Measurements from ENCODE around the gene BCL7B.
"Not testable (repeated sequence)": the region's sequence is repeated elsewhere in the genome, so short reads cannot be mapped to it uniquely, and the experiment has no call there.

The BCL7B gene

DNA sequence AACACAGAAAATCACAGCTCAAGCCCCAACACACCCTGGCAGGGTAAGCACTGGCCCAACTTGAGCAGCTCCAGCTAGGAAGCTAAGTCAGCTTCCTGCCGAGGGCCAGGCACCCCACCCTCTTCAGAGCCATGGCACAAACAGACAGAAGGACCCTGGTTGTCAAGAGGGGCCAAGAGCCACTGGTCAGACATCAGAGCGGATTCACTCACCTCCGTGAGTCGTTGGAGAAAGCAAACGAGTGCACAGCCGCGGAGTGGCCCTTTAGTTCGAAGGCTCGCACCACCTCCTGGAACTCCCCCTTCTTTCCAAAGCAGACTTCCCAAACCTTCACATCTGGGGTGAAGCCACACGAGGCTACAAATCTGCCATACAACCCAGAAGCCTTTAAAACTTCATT is 13.5 kb upstream of the BCL7B start:
- DNase-seq = no peak

DNA sequence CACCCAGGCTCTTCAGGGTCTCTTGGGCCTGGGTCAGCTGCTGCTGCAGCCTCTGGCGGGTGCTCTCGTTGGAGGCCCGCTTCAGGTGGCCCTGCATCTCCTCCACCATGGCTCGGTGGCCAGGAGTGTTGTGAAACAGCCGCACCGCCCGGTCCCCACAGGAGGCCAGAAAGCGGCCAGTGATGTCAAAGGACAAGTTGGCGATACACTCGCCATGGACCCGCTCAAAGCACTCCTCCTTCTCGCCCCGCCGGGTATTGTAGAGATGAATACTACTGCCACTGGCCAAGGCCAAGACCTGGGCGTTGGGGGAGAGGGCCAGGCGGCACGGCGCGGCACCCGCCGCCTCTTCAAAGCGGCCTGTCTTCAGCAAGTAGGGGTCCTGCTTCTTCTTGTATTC is 13.0 kb upstream of the BCL7B start:
- DNase-seq = no peak

DNA sequence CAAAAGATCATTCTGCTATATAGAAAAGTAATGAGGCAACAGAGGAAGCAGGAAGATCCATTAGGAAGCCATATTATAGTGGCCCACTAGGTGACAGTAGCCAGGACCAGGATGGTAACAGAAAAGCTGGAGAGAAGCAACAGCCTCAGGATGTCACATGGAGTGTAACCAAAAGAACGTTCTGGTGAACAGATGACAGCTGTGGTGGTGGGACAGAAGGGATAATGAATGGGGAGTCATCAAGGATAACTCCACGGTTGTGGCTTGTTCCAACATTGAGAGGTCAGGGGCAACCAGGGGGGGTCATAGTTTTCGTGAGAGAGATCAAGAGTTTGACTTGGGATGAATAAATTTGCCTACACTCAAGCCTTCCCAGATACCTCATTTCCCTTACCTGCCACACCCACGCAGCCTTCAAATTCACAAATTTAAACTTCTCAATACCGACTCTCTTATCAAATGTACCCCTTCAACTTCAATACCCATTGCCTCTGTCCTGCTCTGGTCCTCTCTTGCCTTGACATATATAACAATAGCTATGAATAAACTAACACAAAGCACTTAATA is 11.6 kb upstream of the BCL7B start:
- DNase-seq = no peak

DNA sequence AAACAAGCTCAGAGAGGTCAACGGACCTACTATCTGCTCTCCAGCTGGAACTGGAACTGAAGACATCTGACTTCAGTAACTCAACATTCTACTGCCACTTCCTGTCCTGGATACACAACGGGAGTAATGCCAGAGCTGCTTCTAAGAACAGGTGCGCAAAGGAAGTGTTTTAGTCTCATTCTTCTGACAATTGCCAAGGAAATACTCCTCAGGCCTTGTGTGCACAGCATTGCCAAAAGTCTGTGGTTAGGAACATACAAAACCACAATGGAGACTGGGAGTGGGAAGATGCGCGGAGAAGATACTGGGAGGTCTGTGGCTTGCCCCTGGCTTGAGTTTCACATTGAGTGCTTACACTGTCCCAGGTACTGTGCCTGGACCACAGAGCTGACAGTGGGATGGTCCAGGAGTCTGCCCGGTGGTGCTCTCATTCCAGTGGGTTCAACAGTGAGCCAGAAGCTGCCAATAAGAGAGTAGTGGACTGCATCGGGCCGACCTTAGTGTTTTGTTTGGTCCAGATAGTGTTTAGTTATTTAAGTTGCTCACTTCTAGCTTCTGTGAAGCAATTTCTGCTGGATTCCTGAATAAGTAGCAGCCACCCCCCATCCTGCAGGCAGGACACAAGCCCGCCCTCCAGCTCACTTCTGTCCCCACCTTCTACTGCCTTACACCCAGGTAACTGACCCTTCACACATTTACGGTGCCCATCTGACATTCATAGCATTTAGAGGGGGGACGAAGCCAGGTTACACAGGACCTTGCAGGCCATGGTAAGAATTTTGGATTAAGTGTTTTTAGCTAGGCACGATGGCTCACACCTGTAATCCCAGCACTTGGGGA is 10.6 kb upstream of the BCL7B start:
- DNase-seq = no peak

DNA sequence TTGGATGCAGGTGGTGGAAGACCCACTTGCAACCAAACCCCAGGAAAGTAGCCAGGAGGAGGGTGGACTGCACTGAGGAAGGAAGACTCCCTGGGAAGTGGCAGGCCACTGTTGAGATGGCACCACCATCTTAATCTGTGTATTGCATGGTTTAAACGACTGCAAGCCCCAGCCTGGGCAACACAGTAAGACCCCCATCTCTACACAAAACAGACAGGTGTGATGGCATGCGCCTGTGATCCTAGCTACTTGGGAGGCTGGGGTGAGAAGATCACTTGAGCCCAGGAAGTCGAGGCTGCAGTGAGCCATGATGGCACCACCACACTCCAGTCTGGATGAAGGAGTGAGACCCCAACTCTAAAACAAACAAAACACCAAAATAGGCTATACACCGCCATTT is 9.7 kb upstream of the BCL7B start:
- no peak for DNase-seq

DNA sequence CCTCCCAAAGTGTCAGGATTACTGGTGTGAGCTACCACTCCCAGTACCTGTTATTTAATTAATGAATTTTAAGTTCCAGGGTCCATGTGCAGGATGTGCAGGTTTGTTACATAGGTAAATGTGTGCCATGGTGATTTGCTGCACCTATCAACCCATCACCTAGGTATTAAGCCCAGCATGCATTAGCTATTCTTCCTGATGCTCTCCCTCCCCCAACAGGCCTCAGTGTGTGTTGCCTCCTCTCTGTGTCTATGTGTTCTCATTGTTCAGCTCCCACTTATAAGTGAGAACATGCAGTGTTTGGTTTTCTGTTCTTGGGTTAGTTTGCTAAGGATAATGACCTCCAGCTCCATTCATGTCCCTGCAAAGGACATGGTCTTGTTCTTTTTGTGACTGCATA is 8.9 kb upstream of the BCL7B start:
- DNase-seq = not testable (repeated sequence)

DNA sequence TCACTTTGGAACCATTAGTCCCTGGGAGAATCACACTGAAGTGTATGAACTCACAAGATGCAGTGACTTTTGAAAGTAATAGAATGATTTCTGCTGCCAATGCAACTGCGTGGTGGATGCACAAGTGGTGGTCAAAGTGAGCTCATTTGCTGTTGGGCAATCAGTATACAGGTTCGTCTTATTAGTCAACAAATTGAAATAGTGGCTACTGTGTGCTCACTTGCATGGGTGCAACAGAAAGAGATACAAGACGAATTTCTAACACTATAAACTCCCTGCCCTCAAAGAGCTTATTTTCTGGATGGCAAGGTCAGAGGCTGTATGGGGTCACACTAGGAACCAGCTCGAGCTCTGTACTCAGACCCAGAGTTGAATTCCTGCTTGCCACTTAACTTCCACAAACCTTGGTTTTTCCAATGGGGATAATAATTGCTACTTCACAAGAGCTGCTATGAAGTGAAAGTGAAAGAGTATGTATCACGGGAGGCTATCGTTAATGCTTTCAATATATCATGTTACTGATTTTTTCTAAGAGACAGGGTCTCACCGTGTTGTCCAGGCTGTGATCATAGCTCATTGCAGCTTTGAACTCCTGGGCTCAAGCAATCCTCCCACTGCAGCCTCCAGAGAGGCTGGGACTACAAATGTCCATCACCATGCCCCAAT is 8.3 kb upstream of the BCL7B start:
- no peak for DNase-seq

DNA sequence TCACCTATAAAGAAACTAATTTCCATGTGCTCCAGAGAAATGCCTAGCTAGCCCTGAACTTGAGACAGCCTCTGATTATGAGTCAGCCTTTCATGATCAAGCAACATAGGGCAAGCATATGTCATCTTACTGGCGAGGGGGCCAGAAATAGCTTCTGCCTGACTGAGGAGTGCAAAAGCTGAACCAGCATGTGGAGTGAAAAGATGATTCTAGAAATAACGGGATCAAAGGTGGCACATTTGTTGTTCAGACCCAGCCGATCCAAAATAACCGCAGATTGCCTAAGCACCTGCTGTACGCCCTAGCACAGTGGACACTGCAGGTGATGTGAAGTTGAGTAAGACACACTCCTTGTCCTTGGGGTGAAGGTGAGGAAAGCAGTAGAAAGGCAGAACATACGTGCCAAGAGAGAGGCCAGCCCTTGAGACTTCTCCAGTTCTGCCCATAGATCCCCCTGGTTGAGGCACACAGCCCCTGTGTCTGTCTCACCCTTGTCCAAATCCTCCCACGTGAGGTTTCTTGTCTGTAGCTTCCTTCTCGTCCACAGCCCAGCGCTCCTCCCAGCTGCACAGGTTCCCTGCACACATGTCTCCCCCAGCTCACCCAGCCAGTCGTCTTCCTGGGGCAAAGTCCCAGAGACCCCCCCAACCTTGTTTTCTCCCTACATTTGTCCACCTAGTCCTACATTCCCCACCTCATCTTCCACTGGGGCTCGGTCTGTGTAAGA is 2.8 kb upstream of the BCL7B start:
- no peak for DNase-seq

DNA sequence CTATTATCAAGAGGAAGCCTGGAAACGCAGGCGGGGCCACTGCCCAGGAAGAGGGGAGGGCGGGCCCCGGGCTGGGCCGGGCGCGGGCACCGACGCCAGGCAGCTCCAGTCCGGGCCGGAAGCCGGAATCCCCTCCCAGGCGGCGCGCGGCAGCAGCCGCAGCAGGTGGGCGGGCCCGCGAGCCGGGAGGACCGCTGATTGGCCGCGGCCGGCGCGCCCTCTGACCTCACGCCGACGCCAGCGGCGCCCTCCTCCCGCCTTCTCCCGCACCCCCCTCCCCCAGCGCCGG is 438 bp downstream of the BCL7B start:
- DNase-seq = peak; percentile 92

DNA sequence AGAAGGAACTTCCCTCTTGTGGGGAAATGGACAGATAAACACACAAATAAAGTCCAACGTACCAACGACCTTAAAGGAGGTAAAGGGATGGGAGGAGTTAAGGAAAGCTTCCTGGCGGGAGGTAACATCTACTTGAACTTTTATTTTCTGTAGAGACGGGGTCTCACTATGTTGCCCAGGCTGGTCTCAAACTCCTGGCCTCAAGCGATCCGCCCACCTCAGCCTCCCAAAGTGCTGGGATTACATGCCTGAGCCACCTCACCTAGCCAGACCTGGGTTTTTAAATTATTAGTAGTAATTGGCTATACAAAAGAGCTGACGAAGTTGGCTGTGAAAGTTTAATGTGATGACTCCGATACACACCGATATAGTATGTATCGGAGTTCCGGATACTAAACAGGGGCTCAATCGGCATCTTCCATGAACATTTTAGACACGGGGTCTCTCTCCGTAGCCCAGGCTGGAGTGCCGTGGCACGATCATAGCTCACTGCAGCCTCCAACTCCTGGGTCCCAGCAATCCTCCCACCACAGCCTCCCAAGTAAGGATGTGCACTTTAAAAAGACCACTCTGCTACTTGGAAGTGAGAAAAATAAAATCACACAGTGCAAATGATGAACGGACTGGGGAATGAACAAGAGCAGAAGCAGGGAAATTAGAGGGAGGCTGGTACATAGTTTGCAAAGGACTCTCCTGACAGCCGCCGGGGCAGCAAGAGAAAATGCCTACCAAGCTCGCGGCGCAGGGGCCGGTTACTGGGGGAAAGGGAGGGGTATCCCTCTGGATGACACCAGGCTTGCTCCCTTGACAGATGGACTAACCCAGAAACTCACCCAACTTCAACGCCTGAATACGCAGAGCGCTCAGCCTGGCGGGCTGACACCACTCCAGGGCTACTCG is 1.0 kb downstream of the BCL7B start:
- no peak for DNase-seq

DNA sequence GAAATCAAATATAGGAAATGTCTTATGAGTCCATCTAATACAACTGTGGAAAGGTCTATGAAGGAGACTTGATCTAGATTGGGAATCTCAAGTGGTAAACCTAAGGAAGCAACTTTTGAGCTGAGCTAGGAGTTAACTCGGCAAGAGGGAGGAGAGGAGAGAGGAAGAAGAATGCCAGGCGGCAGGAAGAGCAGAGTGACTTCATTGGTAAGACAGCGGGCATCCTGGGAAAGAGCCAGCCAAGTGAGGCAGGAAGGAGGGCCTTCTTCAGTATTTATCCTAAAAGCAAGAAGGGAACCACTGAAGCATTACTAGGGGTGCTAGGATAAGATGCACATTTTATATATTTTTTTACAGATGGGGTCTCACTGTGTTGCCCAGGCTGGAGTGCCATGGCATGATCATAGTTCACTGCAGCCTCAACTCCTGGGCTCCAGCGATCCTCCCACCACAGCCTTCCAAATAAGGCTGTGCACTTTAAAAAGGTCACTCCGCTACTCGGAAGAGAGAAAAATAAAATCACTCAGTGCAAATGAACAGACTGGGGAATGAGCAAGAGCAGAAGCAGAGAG is 2.0 kb downstream of the BCL7B start:
- DNase-seq = no peak

DNA sequence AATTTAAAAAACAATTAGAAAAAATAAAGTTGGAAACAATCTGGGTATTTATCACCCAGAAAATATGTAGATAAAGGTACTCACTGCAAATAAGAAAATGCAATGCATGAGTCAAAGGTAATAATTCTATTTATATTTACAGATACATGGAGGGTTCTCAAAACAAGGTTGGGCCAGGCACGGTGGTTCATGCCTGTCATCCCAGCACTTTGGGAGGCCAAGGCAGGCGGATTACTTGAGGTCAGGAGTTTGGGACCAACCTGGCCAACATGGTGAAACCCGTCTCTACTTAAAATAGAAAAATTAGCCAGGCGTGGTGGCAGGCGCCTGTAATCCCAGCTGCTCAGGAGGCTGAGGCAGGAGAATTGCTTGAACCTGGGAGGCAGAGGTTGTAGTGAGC is 7.4 kb downstream of the BCL7B start:
- DNase-seq = not testable (repeated sequence)

DNA sequence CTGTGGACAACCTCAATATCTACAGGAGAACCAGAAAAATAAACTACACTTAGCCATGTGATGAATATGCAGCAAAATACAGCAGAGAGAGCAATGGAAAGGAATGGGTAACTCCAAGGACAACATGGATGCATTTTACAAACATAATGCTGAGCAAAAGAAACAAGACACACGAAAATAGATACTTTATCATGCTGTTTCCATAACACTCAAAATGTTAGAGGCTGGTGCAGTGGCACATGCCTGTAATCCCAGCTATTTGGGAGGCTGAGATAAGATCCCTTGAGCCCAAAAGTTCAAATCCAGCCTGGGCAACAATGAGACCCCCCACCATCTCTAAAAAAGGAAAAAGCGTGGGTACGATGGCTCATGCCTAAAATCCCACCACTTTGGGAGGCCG is 8.3 kb downstream of the BCL7B start:
- DNase-seq = no peak

DNA sequence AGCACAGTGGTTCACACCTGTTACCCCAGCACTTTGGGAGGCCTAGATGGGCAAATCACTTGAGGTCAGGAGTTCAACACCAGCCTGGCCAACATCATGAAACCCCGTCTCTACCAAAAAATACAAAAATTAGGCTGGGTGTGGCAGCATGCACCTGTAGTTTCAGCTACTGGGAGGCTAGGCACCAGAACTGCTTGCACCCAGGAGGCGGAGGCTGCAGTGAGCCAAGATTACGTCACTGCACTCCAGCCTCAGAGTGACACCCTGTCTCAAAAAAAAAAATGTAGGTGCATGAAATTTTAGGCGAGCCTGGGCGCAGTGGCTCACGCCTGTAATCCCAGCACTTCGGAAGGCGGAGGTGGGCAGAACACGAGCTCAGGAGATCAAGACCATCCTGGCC is 9.6 kb downstream of the BCL7B start:
- no peak for DNase-seq

DNA sequence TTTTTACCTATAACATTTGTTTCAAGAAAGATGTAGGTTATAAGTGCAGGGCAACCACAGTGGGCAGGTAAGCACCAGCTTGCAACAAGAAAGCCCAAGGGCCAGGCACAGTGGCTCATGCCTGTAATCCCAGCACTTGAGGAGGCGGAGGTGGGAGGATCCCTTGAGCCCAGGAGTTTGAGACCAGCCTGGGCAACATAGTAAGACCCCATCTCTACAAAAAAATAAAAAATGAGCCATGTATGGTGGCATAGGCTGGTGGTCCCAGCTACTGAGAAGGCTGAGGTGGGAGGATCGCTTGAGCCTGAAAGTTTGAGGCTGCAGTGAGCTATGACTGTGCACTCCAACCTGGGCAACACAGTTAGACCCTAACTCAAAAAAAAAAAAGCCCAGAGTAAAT is 12.8 kb downstream of the BCL7B start:
- no peak for DNase-seq

DNA sequence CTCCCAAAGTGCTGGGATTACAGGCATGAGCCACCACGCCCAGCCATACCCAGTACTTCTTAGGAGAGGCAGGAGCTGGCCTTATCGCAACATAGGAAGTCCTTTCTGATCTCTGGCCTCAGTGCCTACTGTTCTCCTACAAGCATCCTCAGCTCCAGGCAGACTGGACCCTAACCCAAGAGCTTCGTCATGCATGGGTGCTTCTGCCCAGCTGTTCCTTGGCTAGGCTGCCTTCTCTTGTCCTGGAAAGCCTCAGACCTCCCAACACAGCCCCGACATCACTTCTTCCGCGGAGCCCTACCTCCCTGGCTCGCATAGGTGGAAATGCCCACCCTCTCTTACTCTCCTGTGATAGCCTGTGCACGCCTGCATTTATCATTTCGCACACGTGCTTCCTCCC is 15.8 kb downstream of the BCL7B start:
- no peak for DNase-seq

DNA sequence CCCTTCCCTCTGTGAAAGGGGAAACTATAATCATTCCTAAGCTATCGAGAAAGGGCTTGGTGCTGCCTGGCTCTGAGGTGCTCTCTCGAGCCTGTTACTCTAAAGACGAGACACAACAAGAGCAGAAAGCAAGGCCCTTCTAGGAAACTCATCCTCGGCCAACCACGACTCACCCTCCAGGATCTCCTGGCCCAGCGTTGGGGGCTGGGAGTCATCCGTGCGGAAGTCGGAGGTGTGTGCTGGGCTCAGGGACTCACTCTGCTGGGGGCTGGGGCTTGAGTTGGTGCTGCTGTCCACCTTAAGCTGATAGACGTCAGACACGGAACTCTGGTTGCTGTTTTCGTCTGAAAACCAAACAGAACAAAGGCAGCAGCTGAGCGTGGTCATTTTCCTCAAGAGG is 17.8 kb downstream of the BCL7B start:
- no peak for DNase-seq

DNA sequence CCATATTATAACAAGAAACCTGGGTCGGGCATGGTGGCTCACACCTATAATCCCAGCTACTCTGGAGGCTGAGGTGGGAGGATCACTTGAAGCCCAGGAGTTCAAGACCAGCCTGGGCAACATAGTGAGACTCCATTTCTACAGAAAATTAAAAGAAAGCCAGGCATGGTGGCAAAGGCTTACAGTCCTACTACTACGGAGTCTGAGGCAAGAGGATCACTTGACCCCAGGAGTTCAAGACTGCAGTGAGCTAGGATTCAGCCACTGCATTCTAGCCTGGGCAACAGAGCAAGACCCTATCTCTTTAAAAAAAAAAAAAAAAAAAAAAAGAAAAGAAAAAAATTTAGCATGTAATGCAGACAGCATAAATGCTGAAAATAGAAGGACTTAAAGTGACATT is 19.0 kb downstream of the BCL7B start:
- not testable (repeated sequence) for DNase-seq

DNA sequence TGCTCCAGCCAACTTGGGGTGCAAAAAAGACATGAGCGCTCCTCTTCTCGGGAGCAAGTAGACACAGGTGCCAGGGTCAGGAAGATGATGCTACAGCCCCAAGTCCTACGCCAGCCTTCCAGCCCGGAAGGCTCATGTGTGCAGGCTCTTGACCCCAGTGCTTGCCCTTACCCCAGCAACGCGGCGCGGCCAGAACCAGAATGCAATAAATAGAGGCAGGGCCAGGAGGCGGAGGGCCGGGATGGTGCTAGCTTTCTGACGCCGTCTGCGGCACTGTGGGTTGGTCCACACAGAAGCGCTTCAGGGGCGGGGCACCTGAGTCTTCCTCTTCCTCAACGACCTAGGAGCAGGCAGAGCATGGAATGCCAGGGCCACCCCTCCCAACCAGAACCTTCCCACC is 20.4 kb downstream of the BCL7B start:
- no peak for DNase-seq

DNA sequence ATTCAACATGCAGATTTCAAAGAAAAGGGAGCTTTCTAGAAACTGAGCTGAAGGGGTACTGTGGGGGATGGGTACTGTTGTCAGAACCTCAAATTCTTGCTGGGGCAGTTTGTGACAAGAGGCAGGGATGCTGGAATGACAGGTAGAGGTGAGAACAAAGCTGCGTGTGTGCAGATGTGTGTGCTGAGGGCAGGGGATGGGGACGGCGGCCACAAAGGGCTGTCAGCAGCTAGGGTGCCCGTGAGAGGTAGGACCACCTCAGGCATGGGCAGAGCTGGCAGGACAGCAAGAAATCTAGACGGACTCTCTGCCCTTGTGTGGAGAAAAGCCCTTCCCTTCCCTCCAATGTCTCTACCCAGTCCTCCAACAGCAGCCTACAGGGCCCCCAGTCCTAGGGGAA is 21.0 kb downstream of the BCL7B start:
- DNase-seq = no peak

DNA sequence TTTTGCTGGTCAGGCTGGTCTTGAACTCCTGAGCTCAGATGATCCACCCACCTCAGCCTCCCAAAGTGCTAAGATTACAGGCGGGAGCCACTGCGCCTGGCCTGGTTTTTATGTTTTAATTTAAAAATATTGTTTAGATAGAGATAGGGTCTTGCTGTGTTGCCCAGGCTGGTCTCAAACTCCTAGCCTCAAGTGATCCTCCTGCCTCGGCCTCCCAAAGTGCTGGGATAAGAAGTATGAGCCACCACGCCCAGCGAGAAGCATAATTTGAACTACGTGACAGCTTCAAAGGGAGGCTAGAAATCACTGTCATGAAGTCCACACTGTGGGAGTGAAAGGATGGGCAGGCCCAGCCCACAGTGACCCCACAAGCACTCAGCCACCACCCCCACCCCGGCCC is 21.6 kb downstream of the BCL7B start:
- not testable (repeated sequence) for DNase-seq

DNA sequence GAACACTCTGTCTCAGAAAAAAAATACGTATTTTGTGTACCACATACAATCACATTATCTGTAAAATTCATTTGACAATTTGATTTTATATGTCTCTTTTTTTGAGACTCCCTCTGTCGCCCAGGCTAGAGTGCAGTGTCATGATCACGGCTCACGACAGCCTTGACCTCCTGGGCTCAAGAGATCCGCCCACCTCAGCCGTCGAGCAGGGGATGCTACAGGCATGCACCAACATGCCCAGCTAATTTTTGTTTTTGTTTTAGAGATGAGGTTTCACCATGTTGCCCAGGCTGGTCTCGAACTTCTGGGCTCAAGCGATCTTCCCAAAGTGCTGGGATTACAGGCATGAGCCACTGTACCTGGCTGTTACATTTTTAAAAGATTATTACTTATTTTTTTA is 23.7 kb downstream of the BCL7B start:
- DNase-seq = no peak

DNA sequence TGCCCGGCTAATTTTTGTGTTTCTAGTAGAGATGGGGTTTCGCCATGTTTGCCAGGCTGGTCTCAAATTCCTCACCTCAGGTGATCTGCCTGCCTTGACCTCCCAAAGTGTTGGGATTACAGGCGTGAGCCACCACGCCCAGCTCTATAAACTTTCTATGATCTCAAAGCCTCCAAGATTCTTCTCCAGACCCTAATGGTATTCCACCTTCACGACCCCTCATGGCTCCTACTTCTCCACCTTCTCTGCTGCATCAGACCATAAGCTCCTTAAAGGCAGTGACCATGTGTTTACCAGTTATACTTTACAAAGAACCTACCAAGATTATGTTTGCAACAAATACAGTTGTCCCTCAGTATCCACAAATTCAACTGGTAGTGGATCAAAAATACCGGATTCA is 25.3 kb downstream of the BCL7B start:
- DNase-seq = no peak

Data from activated CD4-positive, CD25-positive, alpha-beta regulatory T cell treated with anti-CD3 and anti-CD28 coated beads, Interleukin-2, amount 50 U/mL, for 72 hours (primary cell).